ENCODE measurements around the gene MYH14. TPM values are rescaled to one million over a fixed set of nuclear protein-coding genes. Genes with fewer than 3 reads are reported as not detected.

MYH14 gene
- total and polyA plus RNA-seq, 2 of the 8 experiments (the other 6 are each of a cell fraction or from before 2014, with no cell fraction given), result 17.3 to 28.6 TPM

- TF ChIP-seq EP300 (IDR thresholded peaks at IDR 0.05; ENCODE audit: borderline replicate concordance in 1 of 2, low read depth in 2 of 2, low read length in 2 of 2) (no peak), POLR2A (IDR thresholded peaks at IDR 0.05; ENCODE audit: control extremely low read depth in 1 of 2, low read depth in 2 of 2, low read length in 2 of 2) (no peak)
Observed at GRCh38 chr19:50285833-50286232, 82.4 kb downstream of the MYH14 start (continued).
